ENCODE results near the gene OR3A3.
"Not testable (repeated sequence)": the region's sequence is repeated elsewhere in the genome, so short reads cannot be mapped to it uniquely, and the experiment has no call there.

The OR3A3 gene

DNA sequence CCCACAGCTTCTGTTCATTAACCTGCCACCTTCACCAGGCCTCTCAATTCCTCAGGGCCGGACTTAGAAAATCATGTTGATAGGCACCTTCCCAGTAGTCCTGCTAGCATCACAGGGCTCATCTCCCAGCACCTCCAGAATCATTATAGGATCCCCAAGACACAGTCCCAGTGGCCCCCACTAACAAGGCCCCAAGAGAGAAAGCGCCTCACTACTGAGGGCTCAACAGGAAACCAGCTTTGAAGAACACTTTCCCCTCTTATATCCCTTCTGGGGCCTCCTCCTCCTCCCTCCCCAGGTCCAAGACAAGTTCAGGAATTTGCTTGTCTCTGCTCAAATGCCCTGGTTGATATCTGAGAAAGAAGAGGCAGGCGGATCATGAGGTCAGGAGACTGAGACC is at the start of gene OR3A3:
Gene OR3A3, plus strand, starts transcription at position 301 of the 400 bp plus-strand sequence.
- FAIRE-seq: no peak

- not testable (repeated sequence) for FAIRE-seq
These were observed 40.0 kb upstream of the OR3A3 start for GRCh38 chr17:3371167-3371566.

DNA sequence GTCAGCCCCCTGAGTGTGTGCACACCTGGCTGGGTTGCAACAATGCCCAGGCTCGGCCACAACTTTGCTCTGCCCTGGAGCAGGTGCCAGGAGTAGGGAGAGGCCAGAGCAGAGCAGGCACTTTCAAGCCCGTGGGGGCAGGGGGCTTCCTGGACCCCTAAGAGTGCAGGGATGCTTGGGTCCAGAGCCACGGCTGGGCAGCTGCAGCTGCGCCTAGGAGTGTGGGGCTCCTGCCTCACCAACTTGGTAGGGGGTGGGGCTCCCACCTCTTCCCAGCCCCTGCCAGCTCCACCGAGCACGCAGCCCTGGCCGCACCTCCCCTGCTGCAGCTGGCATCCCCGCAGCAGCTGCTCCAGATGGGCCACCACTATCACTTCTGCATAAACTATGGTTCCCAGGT is 32.8 kb upstream of the OR3A3 start:
- no peak for FAIRE-seq

GRCh38 chr17:3381957-3382356 is 29.2 kb upstream of the OR3A3 start:
- FAIRE-seq: no peak

- no peak for FAIRE-seq
These were observed 25.0 kb upstream of the OR3A3 start, which contains the start of gene OR3A2 for GRCh38 chr17:3385869-3386816. Gene OR3A2 (minus strand): TSS chr17:3386308.

GRCh38 chr17:3389791-3390190 is 21.4 kb upstream of the OR3A3 start:
- no peak for FAIRE-seq

- not testable (repeated sequence) for FAIRE-seq
These were observed 13.4 kb upstream of the OR3A3 start for GRCh38 chr17:3397801-3398200.

- FAIRE-seq: no peak
These were observed 12.9 kb upstream of the OR3A3 start, which contains the start of gene OR1E1 for GRCh38 chr17:3398310-3398709. Gene OR1E1 (minus strand): TSS chr17:3398410. CDS start chr17:3398410, 0 bp downstream.

GRCh38 chr17:3400055-3400454 is 11.1 kb upstream of the OR3A3 start:
- FAIRE-seq: no peak

- FAIRE-seq: no peak
These were observed 9.4 kb upstream of the OR3A3 start for GRCh38 chr17:3401786-3402185.

DNA sequence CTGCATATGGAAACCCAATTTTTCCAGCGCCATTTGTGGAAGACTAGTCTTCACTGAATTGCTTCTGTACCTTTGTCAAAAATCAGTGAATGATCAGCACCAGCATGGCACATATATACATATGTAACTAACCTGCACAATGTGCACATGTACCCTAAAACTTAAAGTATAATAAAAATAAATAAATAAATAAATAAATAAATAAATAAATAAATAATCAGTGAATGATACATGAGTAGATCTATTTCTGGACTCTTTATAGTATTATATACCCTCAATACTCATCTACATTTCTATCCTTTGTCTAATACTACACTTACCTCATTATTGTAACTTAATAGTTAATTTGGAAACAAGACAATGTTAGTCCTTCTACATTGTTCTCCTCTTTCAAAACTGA is 7.3 kb upstream of the OR3A3 start:
- FAIRE-seq: not testable (repeated sequence)

DNA sequence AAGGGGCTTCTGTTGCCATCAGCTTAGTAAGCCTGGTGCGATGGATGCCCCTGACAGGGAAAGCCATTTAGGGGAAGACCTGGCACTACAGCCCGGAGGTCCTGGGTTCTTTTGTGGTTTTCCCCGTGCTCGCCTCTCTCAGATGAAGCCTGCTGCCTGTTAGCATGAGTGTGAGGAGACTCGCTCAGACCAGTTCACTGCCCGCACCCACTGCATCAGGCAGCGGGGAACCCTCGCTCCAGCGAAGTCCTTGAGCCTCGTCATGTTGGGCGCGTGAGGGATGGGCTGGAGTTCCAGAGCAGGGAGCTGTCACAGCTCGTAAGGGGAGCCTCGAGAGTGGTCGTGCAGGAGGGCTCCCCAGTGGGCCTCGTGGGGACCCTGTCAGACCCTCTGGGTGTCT is 1.0 kb downstream of the OR3A3 start:
- FAIRE-seq: not testable (repeated sequence)

GRCh38 chr17:3415610-3416009 is 4.4 kb downstream of the OR3A3 start:
- FAIRE-seq: no peak

DNA sequence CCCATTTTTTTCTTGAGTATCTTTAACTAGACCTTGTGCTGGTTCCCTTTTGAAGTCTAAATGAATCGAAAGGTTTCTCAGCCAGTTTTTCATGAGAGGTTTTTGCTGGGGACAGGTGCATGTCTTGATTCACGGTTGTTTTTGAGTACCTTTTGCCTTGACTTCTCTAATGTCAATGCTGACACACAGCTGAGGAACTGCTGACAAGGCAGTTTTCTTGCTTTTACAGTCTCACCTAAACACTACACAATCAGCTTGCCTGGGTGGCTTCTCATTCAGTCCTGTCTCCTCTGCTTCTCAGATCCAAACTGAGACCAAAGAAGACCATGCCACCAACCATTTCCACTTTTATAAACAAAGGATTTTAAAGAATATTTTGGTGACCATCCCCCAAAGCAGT is 7.1 kb downstream of the OR3A3 start:
- no peak for FAIRE-seq

- not testable (repeated sequence) for FAIRE-seq
These were observed 22.0 kb downstream of the OR3A3 start for GRCh38 chr17:3433215-3433614.

- FAIRE-seq: no peak
These were observed 22.6 kb downstream of the OR3A3 start, which contains the start of gene OR1E2 for GRCh38 chr17:3433741-3434140. Gene OR1E2 (minus strand): TSS chr17:3433841. CDS start chr17:3433841, 0 bp downstream.

GRCh38 chr17:3438368-3438767 is 27.2 kb downstream of the OR3A3 start:
- FAIRE-seq: no peak

DNA sequence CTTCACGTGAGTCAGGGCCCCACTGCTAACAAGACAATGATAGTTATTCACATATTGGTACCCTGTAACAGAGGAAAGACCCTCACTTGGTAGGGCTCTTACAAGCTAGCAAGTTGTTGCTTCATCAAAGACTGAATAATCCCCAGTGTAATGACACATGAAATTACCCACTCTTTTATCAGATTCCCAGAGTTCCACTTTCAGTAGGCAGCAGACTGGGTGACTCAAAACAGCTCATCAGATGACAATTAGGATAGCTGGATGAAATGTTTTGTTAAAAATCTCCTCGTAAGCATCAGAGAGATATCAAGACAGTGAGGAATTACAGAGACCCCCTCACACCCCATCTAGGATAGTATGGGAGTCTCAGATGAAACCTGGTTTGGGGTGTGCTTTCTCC is 29.3 kb downstream of the OR3A3 start:
- no peak for FAIRE-seq

- FAIRE-seq: no peak
These were observed 36.5 kb downstream of the OR3A3 start for GRCh38 chr17:3447625-3448024.

- no peak for FAIRE-seq
These were observed 37.0 kb downstream of the OR3A3 start for GRCh38 chr17:3448059-3448665.

GRCh38 chr17:3466355-3466754 is 55.2 kb downstream of the OR3A3 start:
- not testable (repeated sequence) for FAIRE-seq

GRCh38 chr17:3469529-3469928 is 58.4 kb downstream of the OR3A3 start:
- FAIRE-seq: no peak

- no peak for FAIRE-seq
These were observed 60.4 kb downstream of the OR3A3 start, which contains the start of gene SPATA22 for GRCh38 chr17:3471599-3471998. Gene SPATA22 (minus strand): TSS chr17:3471819. CDS start chr17:3469325, 2,494 bp downstream.

GRCh38 chr17:3472137-3472536 is 61.0 kb downstream of the OR3A3 start:
- FAIRE-seq: no peak
